Common myeloid progenitor, CD34-positive (primary cell): ENCODE results near the gene DUOXA2.

Source experiments
- CTCF ChIA-PET: fragments of 350-600 bp; sonication (Branson Sonifier 250); formaldehyde crosslinking; loops from one replicate; lab custom pipeline; 2021; ENCODE audit warnings: antibody characterized with exemption; lab: Charles Lee
- POLR2A ChIA-PET: fragments of 350-600 bp; sonication (Branson Sonifier 250); formaldehyde crosslinking; loops from one replicate; lab custom pipeline; 2021; ENCODE audit warnings: antibody characterized with exemption; lab: Charles Lee
- DNase-seq, 3 donors: peaks; one replicate each; pipeline versions ENCODE4 v3.0.0 to v3.0.0-alpha.2; 2013
- H3K27ac ChIP-seq, 2 experiments: 1 replicate in 1 of 2; 2 replicates in 1 of 2; pipeline ENCODE4 v1.7.0; 2013; ENCODE audit warnings: inconsistent platforms in 2 of 2, low read length in 2 of 2, mild to moderate bottlenecking in 2 of 2, low read depth in 1 of 2, moderate library complexity in 1 of 2; ENCODE audit not compliant: severe bottlenecking in 2 of 2, insufficient read depth in 1 of 2, poor library complexity in 1 of 2
- H3K27me3 ChIP-seq, 5 experiments: replicated peaks in 2 of 5; 1 replicate in 3 of 5; 2 replicates in 2 of 5; pipeline versions ENCODE4 v1.6.1 to v1.7.0; 2013; ENCODE audit warnings: low read length in 4 of 5, mild to moderate bottlenecking in 2 of 5, moderate library complexity in 2 of 5, inconsistent platforms in 1 of 5; ENCODE audit not compliant: insufficient read depth in 5 of 5, control insufficient read depth in 4 of 5
- H3K36me3 ChIP-seq, 4 experiments: 1 replicate in 2 of 4; 2 replicates in 2 of 4; pipeline versions ENCODE4 v1.6.1 to v1.7.0; 2013; ENCODE audit warnings: low read length in 3 of 4, control low read depth in 1 of 4, mild to moderate bottlenecking in 1 of 4; ENCODE audit not compliant: control insufficient read depth in 4 of 4, insufficient read depth in 4 of 4
- H3K4me1 ChIP-seq, 4 experiments: 1 replicate in 3 of 4; 2 replicates in 1 of 4; pipeline versions ENCODE4 v1.6.1 to v1.7.1; 2013; ENCODE audit warnings: low read length in 3 of 4, mild to moderate bottlenecking in 3 of 4, control low read depth in 1 of 4, inconsistent platforms in 1 of 4, moderate library complexity in 1 of 4; ENCODE audit not compliant: control insufficient read depth in 4 of 4, insufficient read depth in 4 of 4; ENCODE audit errors: control extremely low read depth in 1 of 4
- H3K4me3 ChIP-seq, 7 experiments: 1 replicate in 4 of 7; 2 replicates in 3 of 7; pipeline versions ENCODE4 v1.5.1 to v1.7.0; 2013; ENCODE audit warnings: mild to moderate bottlenecking in 7 of 7, low read length in 6 of 7, moderate library complexity in 6 of 7, inconsistent platforms in 2 of 7, low read depth in 2 of 7, control low read depth in 1 of 7; ENCODE audit not compliant: insufficient read depth in 4 of 7, control insufficient read depth in 1 of 7; ENCODE audit errors: extremely low read depth in 1 of 7
- H3K9me3 ChIP-seq, 5 experiments: 1 replicate in 4 of 5; 2 replicates in 1 of 5; pipeline versions ENCODE4 v1.6.1 to v1.7.1; 2013; ENCODE audit warnings: low read length in 4 of 5, mild to moderate bottlenecking in 2 of 5, inconsistent platforms in 1 of 5, low read depth in 1 of 5, moderate library complexity in 1 of 5; ENCODE audit not compliant: control insufficient read depth in 4 of 5, insufficient read depth in 2 of 5; ENCODE audit errors: control extremely low read depth in 1 of 5
- whole genome bisulfite sequencing: methylation state at CpG from one replicate; pipeline ENCODE4 v1.1.5; 2013; ENCODE audit not compliant: insufficient coverage; 5-methylcytosine and 5-hydroxymethylcytosine counted together

DUOXA2 gene

DNA sequence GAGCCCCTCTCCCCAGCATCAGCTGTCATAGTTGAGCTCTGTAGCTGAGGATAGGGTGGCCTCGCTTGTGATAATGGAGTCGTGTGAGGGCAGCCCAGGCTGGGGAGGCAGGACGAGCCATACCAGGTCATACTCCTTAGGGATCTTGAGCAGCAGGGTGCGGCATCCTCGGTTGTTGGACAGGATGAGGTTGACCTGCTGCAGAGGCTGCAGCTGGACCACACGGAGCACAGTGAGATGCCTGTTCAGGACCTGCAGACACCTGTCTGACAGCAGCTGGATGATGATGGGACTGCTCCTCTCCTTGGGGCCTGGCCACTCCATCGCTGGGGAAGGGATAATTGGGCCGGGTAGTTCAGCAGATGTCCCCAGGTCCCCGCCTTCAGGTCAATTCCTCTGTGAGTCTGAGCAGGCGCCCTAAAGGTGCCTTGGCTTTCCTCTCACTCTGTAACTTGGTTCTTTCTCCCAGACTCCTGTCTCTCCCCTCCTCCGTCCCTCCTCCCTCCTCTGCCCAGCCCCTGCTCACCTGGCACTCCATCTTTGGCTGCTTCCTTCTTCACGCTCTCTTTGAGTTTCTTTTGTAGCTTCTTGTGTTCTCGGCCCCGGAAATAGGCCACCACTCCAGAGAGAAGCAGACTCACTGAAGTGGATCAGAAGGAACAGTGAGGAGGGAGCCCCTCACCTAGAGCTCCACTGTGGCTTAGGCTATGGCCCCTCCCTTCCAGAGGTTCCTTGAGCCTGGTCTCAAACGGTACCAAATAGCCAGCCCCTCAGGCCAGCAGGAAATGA lies 7.9 kb upstream of the DUOXA2 start:
- DNase-seq = no peak
- CTCF ChIA-PET = interaction anchor here (1.0 to 2.1 kb wide), 3 partner anchors 10 to 13 kb away, joined by 3 to 7 read pairs (median 4); no protein-coding TSS in a partner anchor
- POLR2A ChIA-PET = no interaction called here

DNA sequence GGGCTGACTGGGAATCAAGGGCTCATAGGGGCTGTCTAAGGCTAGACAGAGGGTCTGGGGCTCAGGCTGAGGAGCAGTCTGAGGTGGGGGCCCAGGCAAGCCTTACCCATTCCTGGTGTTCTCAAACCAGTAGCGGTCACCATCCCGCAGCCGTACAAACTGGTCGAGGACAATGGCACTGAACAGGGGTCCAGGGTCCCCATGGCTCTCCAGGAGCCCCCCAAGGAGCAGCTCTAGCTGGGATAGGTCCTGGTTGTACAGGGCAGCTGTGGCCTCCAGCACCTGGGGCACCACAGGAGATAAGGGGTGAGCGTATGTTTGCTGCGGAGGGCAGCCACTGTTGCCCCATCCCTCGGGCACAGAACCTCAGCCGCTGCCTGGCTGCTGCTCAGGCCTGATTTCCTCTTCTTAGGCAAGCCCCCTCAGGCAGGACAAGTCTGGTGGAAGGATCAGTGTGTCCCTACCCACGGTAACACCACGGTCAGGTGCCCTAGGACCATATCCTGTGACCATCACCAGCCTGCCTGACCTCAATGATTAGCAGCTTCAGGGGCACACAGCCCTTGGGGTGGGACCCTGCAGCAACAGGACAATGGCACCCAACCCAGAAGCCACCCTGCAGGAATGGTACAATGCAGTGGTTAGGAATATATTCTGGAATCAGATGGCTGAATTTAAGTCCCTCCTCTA lies 6.0 kb upstream of the DUOXA2 start:
- POLR2A ChIA-PET = no interaction called here
- DNase-seq = no peak
- no peaks in the 10 kb centered on the region for H3K36me3 ChIP-seq
- no peak overlapping the region for H3K27ac ChIP-seq
- CTCF ChIA-PET = interaction anchor here (2.1 kb wide), 1 partner anchor 10 kb away, joined by 7 read pairs; no protein-coding TSS in a partner anchor
- H3K9me3 ChIP-seq = no peaks in the 10 kb centered on the region
- H3K4me3 ChIP-seq = no peak overlapping the region
- H3K4me1 ChIP-seq = peaks cover 0 to 17% (median 10%) of the 10 kb centered on the region in 4 experiments
- 93% methylated on average over 8 of the region's 10 CpGs for WGBS
- peaks cover 8 to 56% (median 24%) of the 10 kb centered on the region in 5 experiments for H3K27me3 ChIP-seq

More for the DNA sequence above, 7.9 kb upstream of the DUOXA2 start:
- Histone ChIP-seq H3K4me1 (no peaks in the 10 kb centered on the region), H3K4me3 (no peak overlapping the region), H3K36me3 (no peaks in the 10 kb centered on the region), H3K27ac (no peak overlapping the region), H3K9me3 (no peaks in the 10 kb centered on the region), H3K27me3 (peaks cover 8 to 37% (median 14%) of the 10 kb centered on the region in 5 experiments)
- WGBS = 81% methylated on average over 13 of the region's 15 CpGs

DNA sequence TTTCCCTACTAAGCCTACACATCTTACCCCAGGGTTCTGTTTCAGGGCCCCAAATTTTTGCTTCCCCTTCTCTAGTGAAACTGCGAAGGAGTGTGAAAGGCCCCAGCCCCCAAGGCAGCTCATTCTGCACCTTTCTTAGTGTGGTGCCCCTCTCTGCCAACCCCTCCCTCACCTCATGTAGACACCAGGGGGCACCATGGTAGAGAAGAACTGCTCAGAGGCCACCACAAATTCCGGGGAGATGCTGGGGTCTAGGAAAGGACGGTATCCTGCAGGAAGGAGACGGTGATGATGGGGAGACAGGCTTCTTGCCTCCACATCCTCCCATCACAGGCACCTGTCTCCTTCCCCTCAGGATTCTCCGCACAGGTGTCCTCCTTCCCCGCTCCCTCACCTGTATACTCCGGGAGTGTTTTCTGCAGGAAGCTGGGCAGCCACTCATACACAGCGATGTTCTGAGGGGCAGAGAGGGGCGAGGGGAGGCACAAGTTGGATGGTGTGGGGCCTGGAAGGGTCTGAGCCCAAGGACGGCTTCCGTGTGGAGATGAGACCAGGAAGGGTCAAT lies 3.8 kb upstream of the DUOXA2 start:
- CTCF ChIA-PET = interaction anchor here (0.9 kb wide), 1 partner anchor 8 kb away, joined by 5 read pairs; no protein-coding TSS in a partner anchor
- peak in 1 of 3 donors; percentile 38 for DNase-seq
- POLR2A ChIA-PET = no interaction called here
- Histone ChIP-seq H3K9me3 (no peaks in the 10 kb centered on the region), H3K4me3 (no peak overlapping the region), H3K27me3 (peaks cover 8 to 79% (median 42%) of the 10 kb centered on the region in 5 experiments), H3K27ac (no peak overlapping the region), H3K4me1 (peaks cover 0 to 33% (median 17%) of the 10 kb centered on the region in 4 experiments), H3K36me3 (no peaks in the 10 kb centered on the region)
- 33% methylated on average over 7 of the region's 11 CpGs for WGBS

DNA sequence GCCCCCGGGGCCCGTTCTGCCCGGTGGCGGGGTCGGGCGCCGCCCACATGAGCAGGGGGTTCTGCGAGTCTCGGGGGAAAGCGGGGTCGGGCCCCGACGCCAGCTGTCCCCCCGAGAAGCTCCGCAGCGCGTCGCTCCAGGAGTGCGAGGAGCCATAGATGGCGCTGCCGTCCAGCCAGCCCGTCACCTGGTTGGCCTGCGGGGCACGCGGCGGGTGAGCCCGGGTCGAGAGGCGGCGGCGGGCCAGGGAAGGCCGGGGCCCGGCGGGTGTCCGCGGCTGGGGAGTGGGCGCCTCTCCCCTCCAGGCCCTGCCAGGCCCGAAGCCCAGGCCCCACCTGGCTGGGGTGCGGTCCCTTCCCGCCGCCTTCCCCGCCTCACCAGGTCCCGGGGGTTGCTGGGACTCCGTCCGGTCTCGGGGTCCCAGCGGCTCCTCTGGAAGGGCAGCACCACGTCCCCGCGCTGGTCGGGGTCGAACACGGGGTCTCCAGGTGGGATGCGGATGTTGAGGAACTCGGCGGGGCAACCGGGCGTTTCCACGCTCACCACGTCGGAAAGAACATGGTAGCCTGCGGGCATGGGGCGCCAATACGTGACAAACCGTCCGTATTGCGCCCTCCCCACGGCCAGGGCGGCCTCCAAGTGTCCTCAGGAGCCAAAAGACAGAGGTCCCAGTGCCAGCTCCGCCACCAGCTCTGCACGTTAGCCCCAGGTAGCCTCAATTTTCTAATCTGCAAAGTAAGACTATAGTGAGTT lies 2.6 kb upstream of the DUOXA2 start:
- Histone ChIP-seq H3K27me3 (peaks cover 5 to 85% (median 54%) of the 10 kb centered on the region in 5 experiments), H3K27ac (no peak overlapping the region), H3K9me3 (no peaks in the 10 kb centered on the region), H3K36me3 (no peaks in the 10 kb centered on the region), H3K4me1 (peaks cover 0 to 39% (median 20%) of the 10 kb centered on the region in 4 experiments), H3K4me3 (peak overlapping the region in 1 of 7 experiments; percentile 55)
- CTCF ChIA-PET = interaction anchor here (0.8 to 2.3 kb wide), 3 partner anchors 9 to 29 kb away, joined by 3 to 10 read pairs (median 4); no protein-coding TSS in a partner anchor
- POLR2A ChIA-PET = no interaction called here
- DNase-seq = no peak
- 8% methylated on average over 60 of the region's 71 CpGs for WGBS

DNA sequence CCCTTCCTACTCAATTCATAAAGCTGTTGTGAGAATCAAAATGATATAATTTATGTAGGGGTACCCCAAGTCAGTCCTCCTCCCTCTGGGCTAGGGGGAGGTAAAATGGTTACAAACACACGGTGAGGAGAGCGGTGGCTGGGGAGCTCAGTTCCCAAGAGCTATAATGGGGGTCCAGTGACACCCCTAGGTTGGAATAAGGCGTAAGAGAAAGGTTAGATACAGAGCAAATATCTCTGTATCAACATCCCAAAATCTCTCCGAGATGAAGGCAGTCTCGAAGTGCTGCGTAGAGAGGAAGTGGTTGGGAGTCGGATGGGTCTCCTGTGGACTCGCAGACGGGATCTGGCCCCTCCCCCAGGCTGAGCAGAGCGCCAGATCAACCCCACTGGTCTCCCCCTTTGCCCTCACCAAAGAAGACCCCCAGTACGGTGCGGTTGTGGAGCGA lies 2.0 kb upstream of the DUOXA2 start:
- POLR2A ChIA-PET = no interaction called here
- H3K4me3 ChIP-seq = peak overlapping the region in 3 of 7 experiments; percentile 40 to 55 (median 49)
- DNase-seq = peak in 1 of 3 donors; percentile 30
- no peak overlapping the region for H3K27ac ChIP-seq
- CTCF ChIA-PET = interaction anchor here (0.8 to 2.3 kb wide), 3 partner anchors 9 to 30 kb away, joined by 3 to 10 read pairs (median 4); no protein-coding TSS in a partner anchor
- H3K36me3 ChIP-seq = no peaks in the 10 kb centered on the region
- H3K4me1 ChIP-seq = peaks cover 0 to 45% (median 23%) of the 10 kb centered on the region in 4 experiments
- no peaks in the 10 kb centered on the region for H3K9me3 ChIP-seq
- 0% methylated on average over 6 of the region's 13 CpGs for WGBS
- H3K27me3 ChIP-seq = peaks cover 5 to 88% (median 55%) of the 10 kb centered on the region in 5 experiments

DNA sequence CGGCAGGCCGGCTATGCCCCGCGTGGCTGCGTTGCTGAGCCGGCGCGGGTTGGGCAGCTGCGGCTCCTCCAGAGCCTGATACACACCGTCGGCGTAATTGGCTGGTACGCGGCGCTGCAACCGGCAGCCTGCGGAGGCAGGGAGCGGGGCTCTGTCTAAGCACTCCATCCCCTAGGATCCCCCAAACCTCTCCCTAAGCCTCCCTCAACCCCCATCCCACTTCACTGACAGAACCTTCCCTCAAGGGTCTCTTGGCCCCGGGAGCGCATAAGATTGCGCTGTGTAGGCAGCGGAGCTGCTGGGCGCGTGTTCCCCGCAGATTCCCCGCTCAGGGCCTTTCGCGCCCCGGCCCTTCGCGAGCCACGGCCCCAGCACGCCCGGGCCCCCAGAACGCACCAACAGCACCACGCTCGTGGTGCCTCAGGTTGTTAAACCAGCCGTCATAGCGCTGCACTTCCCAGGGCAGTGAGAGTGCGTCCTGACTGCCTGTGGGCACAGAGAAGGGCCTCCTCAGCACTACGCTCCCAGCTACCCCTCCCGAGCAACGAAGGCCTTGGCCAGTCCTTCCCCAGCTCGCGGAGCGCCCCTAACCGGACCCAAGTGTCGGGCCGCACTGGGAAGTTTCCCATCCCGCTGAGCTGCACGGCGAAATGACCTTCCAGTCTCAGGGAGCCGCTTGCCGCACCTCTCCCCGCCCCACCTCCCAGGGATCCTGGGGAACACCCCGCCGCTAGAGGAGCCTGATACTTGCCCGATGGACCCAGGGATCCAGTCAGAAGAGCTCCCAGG lies 1.3 kb upstream of the DUOXA2 start:
- no peaks in the 10 kb centered on the region for H3K36me3 ChIP-seq
- POLR2A ChIA-PET = no interaction called here
- peak in 2 of 3 donors; percentile 11 to 44 for DNase-seq
- CTCF ChIA-PET = interaction anchor here (0.7 to 2.3 kb wide), 4 partner anchors 8 to 145 kb away, joined by 3 to 10 read pairs (median 4); no protein-coding TSS in a partner anchor
- H3K4me3 ChIP-seq = peak overlapping the region in 3 of 7 experiments; percentile 40 to 55 (median 49)
- H3K9me3 ChIP-seq = no peaks in the 10 kb centered on the region
- H3K27ac ChIP-seq = no peak overlapping the region
- 3% methylated on average over 47 of the region's 58 CpGs for whole genome bisulfite sequencing
- H3K27me3 ChIP-seq = peaks cover 5 to 94% (median 60%) of the 10 kb centered on the region in 5 experiments
- peaks cover 0 to 50% (median 26%) of the 10 kb centered on the region in 4 experiments for H3K4me1 ChIP-seq
